ENCODE data around the gene CEMIP.

The CEMIP gene

GRCh38 chr15:80988148-80988796 is 209.1 kb downstream of the CEMIP start:
- DNase-seq: no peak

DNA sequence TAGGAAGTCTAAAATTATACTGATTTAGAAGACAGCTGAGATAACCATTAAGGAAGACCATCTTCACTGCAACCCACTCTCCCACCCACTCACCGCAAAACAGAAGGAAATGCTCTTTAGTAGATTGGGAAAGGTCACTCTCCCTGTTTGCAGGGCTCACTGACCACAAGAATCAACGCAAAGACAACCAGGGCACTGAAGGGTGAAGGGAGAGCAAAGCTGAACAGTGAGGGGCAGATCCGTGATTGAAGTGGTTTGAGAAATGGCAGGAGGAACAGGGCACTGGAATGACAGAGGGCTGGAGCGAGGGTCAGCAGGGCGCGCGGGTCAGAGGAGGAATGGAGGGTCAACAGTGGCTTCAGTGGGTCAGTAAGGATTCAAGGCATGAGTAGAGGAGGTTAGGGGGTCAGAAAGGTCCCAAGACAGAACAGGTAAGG is 209.9 kb downstream of the CEMIP start:
- no peak for DNase-seq

GRCh38 chr15:80989518-80990478 is 210.6 kb downstream of the CEMIP start, which contains the start of gene MESD:
Gene MESD (minus strand): TSS chr15:80989819. CDS start chr15:80989791, 28 bp downstream.
- DNase-seq: peak; percentile 97

GRCh38 chr15:80990955-80991354 is 211.8 kb downstream of the CEMIP start:
- DNase-seq: no peak

GRCh38 chr15:80991421-80991820 is 212.3 kb downstream of the CEMIP start:
- no peak for DNase-seq

DNA sequence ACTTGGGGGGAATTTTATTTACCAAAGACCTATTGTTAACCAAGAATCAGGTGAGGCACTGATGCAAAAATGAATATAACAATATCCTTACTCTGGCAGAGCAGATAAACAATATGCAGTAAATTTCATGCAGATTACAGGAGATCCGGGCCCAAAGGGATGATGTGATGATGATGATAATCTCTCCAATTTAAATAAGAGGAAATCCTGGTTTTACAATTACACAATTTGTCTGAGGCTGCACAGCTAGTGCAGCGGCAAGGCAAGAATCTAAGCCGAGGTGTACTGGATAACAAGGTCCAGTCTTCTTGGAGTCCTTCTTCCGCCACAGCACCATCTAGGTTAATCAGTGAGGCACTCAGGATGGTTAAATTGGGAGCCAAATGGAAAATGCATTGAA is 212.8 kb downstream of the CEMIP start:
- DNase-seq: no peak

DNA sequence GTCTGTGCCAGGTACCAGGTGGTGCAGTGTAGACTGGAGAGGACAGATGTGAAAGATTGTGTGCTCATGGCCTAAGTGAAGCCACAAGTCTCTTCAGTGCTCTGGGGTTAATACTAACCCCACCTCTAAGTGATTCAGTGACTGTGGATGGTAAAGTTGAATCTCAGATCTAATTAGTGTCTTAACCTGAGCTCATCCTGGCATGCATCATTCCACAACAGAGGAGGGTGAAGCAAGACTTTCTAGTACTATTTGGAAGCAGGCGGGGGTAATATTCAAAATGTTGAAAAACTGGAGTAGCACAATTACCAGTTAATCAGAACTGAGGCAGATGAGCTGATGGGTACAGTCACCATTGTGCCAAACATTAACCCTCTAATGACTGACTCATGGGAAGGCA is 213.3 kb downstream of the CEMIP start:
- DNase-seq: no peak

DNA sequence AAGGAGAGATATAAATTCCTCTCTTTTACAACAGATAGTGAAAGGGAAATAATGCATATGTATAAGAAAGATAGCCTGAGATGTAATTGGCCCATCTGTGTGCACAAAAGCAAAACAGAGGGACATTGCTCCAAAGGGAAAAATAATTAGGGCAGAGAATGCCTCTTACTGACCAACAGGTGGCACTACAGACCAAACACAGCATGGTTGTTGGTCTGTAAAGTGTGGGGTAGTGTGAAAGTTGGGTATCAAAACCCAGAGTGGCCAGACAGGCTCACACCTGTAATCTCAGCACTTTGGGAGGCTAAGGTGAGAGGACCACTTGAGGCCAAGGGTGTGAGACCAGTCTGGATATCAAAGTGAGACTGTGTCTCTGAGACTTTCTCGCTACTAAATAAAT is 217.1 kb downstream of the CEMIP start:
- DNase-seq: no peak

DNA sequence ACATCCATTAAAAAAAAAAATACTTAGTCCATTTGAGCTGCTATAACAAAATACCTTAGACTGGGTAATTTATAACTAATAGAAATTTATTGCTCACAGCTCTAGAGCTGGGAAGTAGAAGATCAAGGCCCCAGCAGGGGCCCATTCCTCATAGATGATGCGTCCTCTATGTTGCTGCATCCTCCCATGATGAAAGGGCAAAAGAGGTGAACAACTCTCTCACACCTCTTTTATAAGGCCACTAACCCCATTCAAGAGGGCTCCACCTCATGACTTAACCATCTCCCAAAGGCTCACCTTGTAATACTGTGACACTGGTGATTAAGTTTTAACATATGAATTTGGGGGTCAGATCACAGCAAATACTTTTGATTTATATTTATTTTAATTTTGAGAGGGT is 218.5 kb downstream of the CEMIP start:
- DNase-seq: no peak

- no peak for DNase-seq
These were observed 219.1 kb downstream of the CEMIP start for GRCh38 chr15:80998251-80998650.

- DNase-seq: peak; percentile 33
These were observed 220.5 kb downstream of the CEMIP start for GRCh38 chr15:80999623-81000036.

DNA sequence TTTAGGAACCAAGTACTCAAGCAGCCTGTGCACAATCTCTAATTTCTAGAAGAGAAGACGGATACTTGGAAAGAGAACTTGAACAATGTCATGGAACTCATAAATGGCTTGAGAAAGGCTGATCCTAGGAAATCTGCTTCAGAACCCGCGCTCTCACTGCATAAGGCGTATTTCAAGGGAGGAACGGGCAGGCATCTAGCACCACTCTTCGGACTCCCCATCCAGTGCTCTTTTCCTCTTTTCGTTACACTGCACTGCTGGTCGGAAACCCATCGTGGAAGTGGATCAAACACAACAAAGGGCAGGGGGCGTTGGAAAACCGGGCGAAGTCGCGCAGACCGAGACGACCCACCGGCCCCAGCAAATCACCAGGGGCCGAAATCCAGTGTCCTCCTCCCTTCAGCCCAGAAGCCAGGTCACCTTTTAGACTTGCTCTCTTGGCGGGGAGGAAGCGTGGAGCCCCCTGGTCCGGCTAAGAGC is 221.0 kb downstream of the CEMIP start:
- DNase-seq: no peak

GRCh38 chr15:81000624-81001151 is 221.5 kb downstream of the CEMIP start, which contains the start of gene TLNRD1:
Gene TLNRD1 (plus strand): TSS chr15:81000923. CDS start chr15:81002272, 1,349 bp downstream.
- peak; percentile 71 for DNase-seq

Measured in activated CD4-positive, alpha-beta T cell treated with anti-CD3 and anti-CD28 coated beads, Interleukin-2, amount 50 U/mL, for 1 hour (primary cell).